B cell (primary cell): Measurements from ENCODE around the gene OR6A2. TPM values are rescaled to one million over a fixed set of nuclear protein-coding genes. Genes with fewer than 3 reads are reported as not detected.

ENCODE experiments used
- ATAC-seq: fragments of 200-7000 bp; cut with Tn5 transposase; one replicate; pipeline ENCODE4 v1.10.0; 2021; ENCODE audit warnings: low read depth, mild to moderate bottlenecking, moderate number of reproducible peaks, moderate library complexity
- CTCF ChIA-PET: fragments of 350-600 bp; sonication (Branson Sonifier 250); formaldehyde crosslinking; loops from one replicate; lab custom pipeline; 2021; ENCODE audit warnings: antibody characterized with exemption, inconsistent platforms; lab: Charles Lee
- POLR2A ChIA-PET: fragments of 350-600 bp; sonication (Branson Sonifier 250); formaldehyde crosslinking; loops from one replicate; lab custom pipeline; 2021; ENCODE audit warnings: antibody characterized with exemption; lab: Charles Lee
- DNase-seq: peaks from one replicate; pipeline ENCODE4 v3.0.0; 2013
- H2AFZ ChIP-seq: 2 replicates; pipeline ENCODE4 v1.6.1; 2012; ENCODE audit warnings: mild to moderate bottlenecking, low read depth, low read length; ENCODE audit not compliant: insufficient read depth, poor library complexity, severe bottlenecking
- H3K27ac ChIP-seq, 2 donors: 1 replicate in 1 of 2; 2 replicates in 1 of 2; pipeline ENCODE4 v1.5.1; 2012 to 2013; ENCODE audit warnings: low read length in 2 of 2, mild to moderate bottlenecking in 2 of 2, moderate library complexity in 1 of 2
- H3K27me3 ChIP-seq, 4 experiments: fragments of 200-600 bp in 1 of 4; sonication (generic) in 1 of 4; replicated peaks in 1 of 4; 1 replicate in 2 of 4; 2 replicates in 2 of 4; pipeline versions ENCODE4 v1.6.1 to v1.7.0; 2013 to 2016; ENCODE audit warnings: low read length in 3 of 4, mild to moderate bottlenecking in 2 of 4, mixed read lengths in 1 of 4, moderate library complexity in 1 of 4; ENCODE audit not compliant: insufficient read depth in 4 of 4, control insufficient read depth in 3 of 4; ENCODE audit errors: control extremely low read depth in 1 of 4
- H3K36me3 ChIP-seq, 2 experiments: replicated peaks in 1 of 2; 1 replicate in 1 of 2; 2 replicates in 1 of 2; pipeline versions ENCODE4 v1.6.1 to v1.7.1; 2013; ENCODE audit warnings: low read length in 1 of 2; ENCODE audit not compliant: insufficient read depth in 2 of 2, control insufficient read depth in 1 of 2; ENCODE audit errors: control extremely low read depth in 1 of 2, extremely low read depth in 1 of 2
- H3K4me1 ChIP-seq, 2 donors: fragments of 200-600 bp in 1 of 2; sonication (generic) in 1 of 2; 1 replicate in 1 of 2; 2 replicates in 1 of 2; pipeline versions ENCODE4 v1.5.1 to v1.6.1; 2013 to 2017; ENCODE audit warnings: low read length in 2 of 2; ENCODE audit not compliant: control insufficient read depth in 2 of 2, insufficient read depth in 2 of 2
- H3K4me2 ChIP-seq: replicated peaks from 2 replicates; pipeline ENCODE3; 2012; ENCODE audit warnings: mild to moderate bottlenecking, low read depth, low read length; ENCODE audit not compliant: poor library complexity, severe bottlenecking
- H3K4me3 ChIP-seq, 5 experiments: fragments of 200-600 bp in 1 of 5; sonication (generic) in 1 of 5; 1 replicate in 3 of 5; 2 replicates in 2 of 5; pipeline versions ENCODE4 v1.5.1 to v1.7.0; 2011 to 2016; ENCODE audit warnings: low read length in 4 of 5, mild to moderate bottlenecking in 4 of 5, low read depth in 2 of 5, control low read depth in 1 of 5, moderate library complexity in 1 of 5; ENCODE audit not compliant: insufficient read depth in 1 of 5; ENCODE audit errors: control extremely low read depth in 1 of 5, extremely low read depth in 1 of 5
- H3K79me2 ChIP-seq: fragments of 200-600 bp; sonication (generic); one replicate; pipeline ENCODE4 v1.6.0; 2016; ENCODE audit warnings: low read length; ENCODE audit not compliant: control insufficient read depth, insufficient read depth
- H3K9ac ChIP-seq: fragments of 200-600 bp; sonication (generic); 2 replicates; pipeline ENCODE4 v1.6.1; 2017; ENCODE audit warnings: mild to moderate bottlenecking, low read length, moderate library complexity
- H3K9me3 ChIP-seq, 3 donors: one replicate each; pipeline versions ENCODE4 v1.6.1 to v1.7.1; 2013; ENCODE audit warnings: low read length in 2 of 3; ENCODE audit not compliant: control insufficient read depth in 2 of 3, insufficient read depth in 1 of 3; ENCODE audit errors: control extremely low read depth in 1 of 3
- H4K20me1 ChIP-seq: 2 replicates; pipeline ENCODE4 v1.6.0; 2012; ENCODE audit warnings: mild to moderate bottlenecking, low read length; ENCODE audit not compliant: insufficient read depth, control insufficient read depth, poor library complexity, severe bottlenecking
- H3K27ac Mint-ChIP-seq: one replicate; pipeline ENCODE4 v1.8.0; 2021; ENCODE audit warnings: mixed read lengths
- H3K27me3 Mint-ChIP-seq: one replicate; pipeline ENCODE4 v1.8.0; 2021; ENCODE audit warnings: mixed read lengths
- H3K4me1 Mint-ChIP-seq: one replicate; pipeline ENCODE4 v1.8.0; 2021; ENCODE audit warnings: mixed read lengths
- H3K4me3 Mint-ChIP-seq: one replicate; pipeline ENCODE4 v1.8.0; 2021; ENCODE audit warnings: mixed read lengths
- H3K9me3 Mint-ChIP-seq: one replicate; pipeline ENCODE4 v1.8.0; 2022; ENCODE audit warnings: mixed read lengths; ENCODE audit not compliant: insufficient read depth
- EZH2 ChIP-seq: IDR thresholded peaks from 2 replicates; pipeline ENCODE4 v1.6.1; 2012; ENCODE audit warnings: borderline replicate concordance, low read depth, mild to moderate bottlenecking, moderate library complexity, low read length; ENCODE audit not compliant: insufficient read depth, poor library complexity, severe bottlenecking
- WGBS: methylation state at CpG from one replicate; pipeline ENCODE4 v1.1.5; 2013; ENCODE audit warnings: missing lambda C conversion rate; ENCODE audit not compliant: insufficient coverage; 5-methylcytosine and 5-hydroxymethylcytosine counted together
- intact Hi-C: fragments of 100-400 bp; cut with micrococcal nuclease; formaldehyde crosslinking; loops from one replicate; pipeline ENCODE4 v1.10.0; 2022
- polyA plus RNA-seq: library from polyadenylated mRNA; depleted of rRNA; stranded (reverse); fragments of >200 nt; gene quantifications from 2 replicates; pipeline ENCODE4 v1.2.3, GENCODE V29; 2012
- total RNA-seq, 2 donors: library from RNA; stranded (reverse); fragments of 120-200 nt in 1 of 2; gene quantifications; 1 replicate in 1 of 2; 2 replicates in 1 of 2; pipeline versions ENCODE4 v1.2.3 to v1.2.4, GENCODE V29; 2013 to 2022
- TF ChIP-seq, protein P1 (sequence below): fragments of 200-600 bp; IDR thresholded peaks from one replicate; pipeline ENCODE4 v1.8.0; 2022; ENCODE audit warnings: antibody characterized with exemption, mild to moderate bottlenecking

The OR6A2 gene
- total and polyA plus RNA-seq, 2 donors (not counting 1 experiment from before 2014, with no cell fraction given) = 0.12 TPM; not detected in 1

- ATAC-seq = no peak
- Histone ChIP-seq H3K27me3 (no peaks in the 10 kb centered on the region), H4K20me1 (no peaks in the 10 kb centered on the region), H3K4me3 (no peak overlapping the region), H3K4me1 (peaks cover 10 to 15% of the 10 kb centered on the region in 2 donors), H3K9me3 (no peaks in the 10 kb centered on the region), H3K27ac (peak overlapping the region in 1 of 2 donors; percentile 25), H3K36me3 (no peaks in the 10 kb centered on the region), H3K9ac (no peak overlapping the region), H3K4me2 (peak overlapping the region; percentile 46), H3K79me2 (no peaks in the 10 kb centered on the region), H2AFZ (peak overlapping the region; percentile 56)
- intact Hi-C loops = no loop called here
- CTCF ChIA-PET = no interaction called here
- Mint-ChIP-seq H3K27me3 (no peaks in the 10 kb centered on the region), H3K4me3 (peak overlapping the region; percentile 29), H3K4me1 (peaks cover 21% of the 10 kb centered on the region), H3K9me3 (no peaks in the 10 kb centered on the region), H3K27ac (peak overlapping the region; percentile 33)
- WGBS = 96% methylated on average over 5 of the region's 6 CpGs
- TF ChIP-seq, protein P1, sequence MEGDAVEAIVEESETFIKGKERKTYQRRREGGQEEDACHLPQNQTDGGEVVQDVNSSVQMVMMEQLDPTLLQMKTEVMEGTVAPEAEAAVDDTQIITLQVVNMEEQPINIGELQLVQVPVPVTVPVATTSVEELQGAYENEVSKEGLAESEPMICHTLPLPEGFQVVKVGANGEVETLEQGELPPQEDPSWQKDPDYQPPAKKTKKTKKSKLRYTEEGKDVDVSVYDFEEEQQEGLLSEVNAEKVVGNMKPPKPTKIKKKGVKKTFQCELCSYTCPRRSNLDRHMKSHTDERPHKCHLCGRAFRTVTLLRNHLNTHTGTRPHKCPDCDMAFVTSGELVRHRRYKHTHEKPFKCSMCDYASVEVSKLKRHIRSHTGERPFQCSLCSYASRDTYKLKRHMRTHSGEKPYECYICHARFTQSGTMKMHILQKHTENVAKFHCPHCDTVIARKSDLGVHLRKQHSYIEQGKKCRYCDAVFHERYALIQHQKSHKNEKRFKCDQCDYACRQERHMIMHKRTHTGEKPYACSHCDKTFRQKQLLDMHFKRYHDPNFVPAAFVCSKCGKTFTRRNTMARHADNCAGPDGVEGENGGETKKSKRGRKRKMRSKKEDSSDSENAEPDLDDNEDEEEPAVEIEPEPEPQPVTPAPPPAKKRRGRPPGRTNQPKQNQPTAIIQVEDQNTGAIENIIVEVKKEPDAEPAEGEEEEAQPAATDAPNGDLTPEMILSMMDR = no peak
- no peak for TF ChIP-seq EZH2
- POLR2A ChIA-PET = no interaction called here
- DNase-seq = no peak
These were observed 33.9 kb upstream of the OR6A2 start for GRCh38 chr11:6833356-6833755.

- H3K9me3 ChIP-seq = no peaks in the 10 kb centered on the region
- no peaks in the 10 kb centered on the region for H3K27me3 Mint-ChIP-seq
- no peak overlapping the region for H3K4me2 ChIP-seq
- H3K4me1 ChIP-seq = peaks cover 5 to 11% of the 10 kb centered on the region in 2 donors
- no peaks in the 10 kb centered on the region for H3K79me2 ChIP-seq
- no peaks in the 10 kb centered on the region for H3K9me3 Mint-ChIP-seq
- no peak overlapping the region for H3K4me3 Mint-ChIP-seq
- peaks cover 11% of the 10 kb centered on the region for H3K4me1 Mint-ChIP-seq
- TF ChIP-seq, protein P1 = no peak
- TF ChIP-seq EZH2 = no peak
- H3K36me3 ChIP-seq = no peaks in the 10 kb centered on the region
- H3K4me3 ChIP-seq = no peak overlapping the region
- no peak overlapping the region for H3K27ac ChIP-seq
- H3K9ac ChIP-seq = no peak overlapping the region
- POLR2A ChIA-PET = no interaction called here
- H2AFZ ChIP-seq = no peak overlapping the region
- H3K27ac Mint-ChIP-seq = no peak overlapping the region
- no peak for ATAC-seq
- no peak for DNase-seq
- no peaks in the 10 kb centered on the region for H4K20me1 ChIP-seq
- CTCF ChIA-PET = no interaction called here
- 100% methylated on average over 1 of the region's 1 CpG for WGBS
- no peaks in the 10 kb centered on the region for H3K27me3 ChIP-seq
- intact Hi-C loops = no loop called here
These were observed 28.6 kb upstream of the OR6A2 start for GRCh38 chr11:6828103-6828502.
